ENCODE measurements around the gene UBE2J2. TPM values are rescaled to one million over a fixed set of nuclear protein-coding genes. Genes with fewer than 3 reads are reported as not detected.

Gene UBE2J2
- total and polyA plus RNA-seq, 4 donors, result 21.0 to 30.4 (median 25.8) TPM

GRCh38 chr1:1212780-1213344, 60.8 kb downstream of the UBE2J2 start:
- no peak overlapping the region for H3K27ac ChIP-seq (ENCODE audit: low read depth in 1 of 2, low read length in 2 of 2)
- peaks cover 0 to 8% (median 0%) of the 10 kb centered on the region in 4 donors for H3K4me1 ChIP-seq (ENCODE audit: control insufficient read depth in 4 of 4, insufficient read depth in 4 of 4, low read length in 3 of 4)
- no peak overlapping the region for H3K9ac ChIP-seq (ENCODE audit: low read depth in 1 of 2, low read length in 2 of 2)
- peak in 1 of 2 donors; percentile 18 for TF ChIP-seq RAD21 (IDR thresholded peaks at IDR 0.05)
- TF ChIP-seq ATF3 (IDR thresholded peaks at IDR 0.05), result no peak
- peaks cover 0 to 17% (median 8%) of the 10 kb centered on the region in 4 donors for H3K36me3 ChIP-seq (ENCODE audit: control insufficient read depth in 4 of 4, insufficient read depth in 3 of 4, low read depth in 1 of 4, low read length in 3 of 4)
- H3K27me3 ChIP-seq (ENCODE audit: control insufficient read depth in 4 of 4, insufficient read depth in 4 of 4, low read length in 3 of 4), result no peaks in the 10 kb centered on the region
- peak overlapping the region in 1 of 3 donors; percentile 9 for H3K4me3 ChIP-seq (ENCODE audit: low read depth in 1 of 3, low read length in 3 of 3)
- WGBS, result 66% methylated on average over 24 of the region's 24 CpGs
- no peak for DNase-seq (ENCODE audit: low spot score)
- H3K9me3 ChIP-seq (ENCODE audit: control insufficient read depth in 4 of 4, low read length in 3 of 4), result no peaks in the 10 kb centered on the region

GRCh38 chr1:1211541-1212441, 61.9 kb downstream of the UBE2J2 start:
- WGBS, result 91% methylated on average over 28 of the region's 28 CpGs
- TF ChIP-seq RAD21 (IDR thresholded peaks at IDR 0.05) (no peak), CTCF (IDR thresholded peaks at IDR 0.05; ENCODE audit: low read depth, low read length, missing input control) (no peak), TAF1 (conservative IDR thresholded peaks at IDR 0.05) (no peak), MAX (IDR thresholded peaks at IDR 0.05) (no peak), SP1 (IDR thresholded peaks at IDR 0.05) (no peak), HNF4G (IDR thresholded peaks at IDR 0.05) (no peak), ATF3 (IDR thresholded peaks at IDR 0.05) (no peak), GABPA (IDR thresholded peaks at IDR 0.05 in 1 of 2, conservative IDR thresholded peaks at IDR 0.05 in 1 of 2) (no peak), REST (IDR thresholded peaks at IDR 0.05) (no peak), NR2F2 (IDR thresholded peaks at IDR 0.05) (no peak), FOXA1 (IDR thresholded peaks at IDR 0.05) (no peak), RXRA (IDR thresholded peaks at IDR 0.05) (no peak), YY1 (IDR thresholded peaks at IDR 0.05) (no peak), FOXA2 (IDR thresholded peaks at IDR 0.05) (no peak)
- Histone ChIP-seq H3K27me3 (ENCODE audit: control insufficient read depth in 4 of 4, insufficient read depth in 4 of 4, low read length in 3 of 4) (peaks cover 0 to 2% (median 0%) of the 10 kb centered on the region in 4 donors), H3K27ac (ENCODE audit: low read depth in 1 of 2, low read length in 2 of 2) (no peak overlapping the region), H3K4me1 (ENCODE audit: control insufficient read depth in 4 of 4, insufficient read depth in 4 of 4, low read length in 3 of 4) (peaks cover 0 to 8% (median 0%) of the 10 kb centered on the region in 4 donors), H3K9ac (ENCODE audit: low read depth in 1 of 2, low read length in 2 of 2) (no peak overlapping the region), H3K4me3 (ENCODE audit: low read depth in 1 of 3, low read length in 3 of 3) (no peak overlapping the region), H3K36me3 (ENCODE audit: control insufficient read depth in 4 of 4, insufficient read depth in 3 of 4, low read depth in 1 of 4, low read length in 3 of 4) (peaks cover 0 to 8% (median 2%) of the 10 kb centered on the region in 4 donors), H3K9me3 (ENCODE audit: control insufficient read depth in 4 of 4, low read length in 3 of 4) (no peaks in the 10 kb centered on the region)
- no peak for DNase-seq (ENCODE audit: low spot score)
